Measurements from ENCODE around the gene NOTCH2.
"Not testable (repeated sequence)": the region's sequence is repeated elsewhere in the genome, so short reads cannot be mapped to it uniquely, and the experiment has no call there.

The NOTCH2 gene

DNA sequence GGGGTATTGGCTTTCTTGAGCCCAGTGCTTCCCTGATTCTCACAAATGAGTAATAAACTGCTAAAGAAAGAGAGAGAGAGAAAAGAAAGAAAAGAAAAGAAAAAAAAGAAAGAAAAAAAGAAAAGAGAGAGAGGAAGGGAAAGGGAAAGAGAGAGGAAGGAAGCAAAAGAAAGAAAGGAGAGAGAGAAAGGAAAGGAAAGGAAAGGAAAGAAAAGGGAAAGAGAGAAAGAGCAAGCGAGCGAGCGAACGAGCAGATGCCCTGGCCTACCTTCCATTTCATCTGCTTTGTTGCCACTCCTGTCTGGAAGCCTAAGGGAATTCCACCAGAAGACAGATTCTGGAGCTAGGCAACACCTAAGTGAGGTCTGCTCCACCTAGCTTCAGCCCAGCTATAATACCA is 27.7 kb downstream of the NOTCH2 start:
- not testable (repeated sequence) for H2BK15ac ChIP-seq (replicated peaks; ENCODE audit: low read depth); H3K27me3 ChIP-seq (ENCODE audit: insufficient read depth, low read length, poor library complexity); H3K18ac ChIP-seq (ENCODE audit: low read length); H3K23ac ChIP-seq (ENCODE audit: low read length); H2BK120ac ChIP-seq (ENCODE audit: low read depth, low read length); H3K4me2 ChIP-seq (ENCODE audit: low read length); DNase-seq; H3K9ac ChIP-seq (ENCODE audit: low read length); H4K5ac ChIP-seq (ENCODE audit: low read length); H3K79me2 ChIP-seq (ENCODE audit: control insufficient read depth, insufficient read depth, low read length); H3K36me3 ChIP-seq (ENCODE audit: control insufficient read depth, insufficient read depth, low read length); H2BK5ac ChIP-seq (ENCODE audit: low read length); H3K27ac ChIP-seq (ENCODE audit: low read depth, low read length); H3K4me1 ChIP-seq (ENCODE audit: control insufficient read depth, low read depth, low read length); H3K4ac ChIP-seq (ENCODE audit: low read depth, low read length); H3K4me3 ChIP-seq (ENCODE audit: low read length); H3K56ac ChIP-seq (ENCODE audit: low read length); H2AK5ac ChIP-seq (ENCODE audit: low read length); H3K79me1 ChIP-seq (ENCODE audit: low read length); H4K8ac ChIP-seq (ENCODE audit: low read depth, low read length)
- no CpG with 5 or more reads among the region's 4 CpGs for WGBS (ENCODE audit: extremely low coverage, insufficient coverage, low lambda C conversion rate)

DNA sequence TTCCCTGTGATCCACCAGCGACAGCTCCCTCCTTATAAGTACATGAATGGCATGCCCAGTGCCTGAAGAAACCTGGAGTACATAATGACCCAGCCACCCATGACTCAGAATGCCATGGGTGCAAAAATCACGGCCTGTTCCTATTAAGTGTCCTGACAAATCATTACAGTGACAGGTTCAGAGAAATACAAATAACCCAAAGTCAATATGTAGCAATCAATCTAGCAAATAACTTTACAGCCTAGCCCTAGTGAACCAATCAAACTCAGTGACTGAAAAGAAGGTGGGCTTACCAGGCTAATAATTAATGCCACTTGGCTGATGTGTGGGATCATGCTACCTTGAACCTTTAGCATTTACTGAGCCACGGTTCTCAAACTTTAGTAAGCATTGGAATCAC is 37.2 kb downstream of the NOTCH2 start:
- H3K27me3 ChIP-seq (ENCODE audit: insufficient read depth, low read length, poor library complexity); H3K4me3 ChIP-seq (ENCODE audit: low read length); H4K5ac ChIP-seq (ENCODE audit: low read length); H3K79me2 ChIP-seq (ENCODE audit: control insufficient read depth, insufficient read depth, low read length); H2BK5ac ChIP-seq (ENCODE audit: low read length); H3K56ac ChIP-seq (ENCODE audit: low read length); H3K23ac ChIP-seq (ENCODE audit: low read length); H3K36me3 ChIP-seq (ENCODE audit: control insufficient read depth, insufficient read depth, low read length); H3K79me1 ChIP-seq (ENCODE audit: low read length); H3K18ac ChIP-seq (ENCODE audit: low read length); H3K4ac ChIP-seq (ENCODE audit: low read depth, low read length); H3K4me2 ChIP-seq (ENCODE audit: low read length); H3K9ac ChIP-seq (ENCODE audit: low read length); H2BK120ac ChIP-seq (ENCODE audit: low read depth, low read length); H4K8ac ChIP-seq (ENCODE audit: low read depth, low read length); DNase-seq; H2AK5ac ChIP-seq (ENCODE audit: low read length); H3K4me1 ChIP-seq (ENCODE audit: control insufficient read depth, low read depth, low read length); H2BK15ac ChIP-seq (replicated peaks; ENCODE audit: low read depth); H3K27ac ChIP-seq (ENCODE audit: low read depth, low read length): not testable (repeated sequence)
- WGBS (ENCODE audit: extremely low coverage, insufficient coverage, low lambda C conversion rate), result no CpG with 5 or more reads among the region's 3 CpGs

DNA sequence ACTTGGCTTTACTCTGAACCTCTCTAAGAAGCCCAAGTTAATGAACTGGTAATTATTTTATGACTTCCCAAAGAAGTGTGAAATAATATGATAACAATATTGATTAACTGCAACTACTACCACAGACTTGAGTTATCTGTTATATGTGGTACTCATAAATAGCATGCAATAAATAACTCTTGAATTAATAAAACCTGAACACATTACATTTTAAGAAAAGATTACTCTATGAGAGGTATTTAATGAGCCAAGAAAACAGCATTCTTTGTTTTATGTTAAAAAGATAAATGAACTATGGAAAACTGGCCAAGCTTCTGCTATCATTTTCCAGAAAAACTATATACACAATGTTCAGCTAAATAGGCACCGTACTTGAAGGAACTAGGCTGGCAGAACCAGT is 45.7 kb downstream of the NOTCH2 start:
- H3K27me3 ChIP-seq (ENCODE audit: insufficient read depth, low read length, poor library complexity); H3K4me1 ChIP-seq (ENCODE audit: control insufficient read depth, low read depth, low read length); H3K18ac ChIP-seq (ENCODE audit: low read length); H2BK120ac ChIP-seq (ENCODE audit: low read depth, low read length); H3K23ac ChIP-seq (ENCODE audit: low read length); H4K5ac ChIP-seq (ENCODE audit: low read length); H2BK15ac ChIP-seq (replicated peaks; ENCODE audit: low read depth); H3K9ac ChIP-seq (ENCODE audit: low read length); H3K4me2 ChIP-seq (ENCODE audit: low read length); H3K36me3 ChIP-seq (ENCODE audit: control insufficient read depth, insufficient read depth, low read length); H3K79me1 ChIP-seq (ENCODE audit: low read length); H3K27ac ChIP-seq (ENCODE audit: low read depth, low read length); H3K4ac ChIP-seq (ENCODE audit: low read depth, low read length); H3K56ac ChIP-seq (ENCODE audit: low read length); H2BK5ac ChIP-seq (ENCODE audit: low read length); DNase-seq; H4K8ac ChIP-seq (ENCODE audit: low read depth, low read length); H2AK5ac ChIP-seq (ENCODE audit: low read length); H3K4me3 ChIP-seq (ENCODE audit: low read length); H3K79me2 ChIP-seq (ENCODE audit: control insufficient read depth, insufficient read depth, low read length): not testable (repeated sequence)
- no CpG with 5 or more reads among the region's 1 CpG for WGBS (ENCODE audit: extremely low coverage, insufficient coverage, low lambda C conversion rate)

DNA sequence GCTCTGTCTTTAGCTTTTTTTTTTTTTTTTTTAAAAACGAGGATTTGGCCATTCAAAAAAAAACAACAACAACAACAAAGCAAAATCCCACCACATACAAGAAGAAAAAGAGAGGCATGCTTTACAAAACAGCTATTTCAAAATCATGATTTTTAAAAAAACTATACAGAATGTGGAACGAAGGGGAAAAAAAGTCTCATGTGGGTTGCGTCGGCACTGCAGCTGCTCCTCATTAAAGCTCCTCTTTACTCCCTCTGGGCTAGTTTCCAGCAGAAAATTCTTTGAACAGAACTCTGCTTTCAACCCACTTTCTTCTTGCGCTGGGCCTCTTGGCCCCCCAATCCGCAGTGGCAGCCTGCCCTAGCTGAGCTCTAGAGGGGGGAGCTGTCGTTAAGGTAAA is 54.5 kb downstream of the NOTCH2 start:
- not testable (repeated sequence) for H3K79me2 ChIP-seq (ENCODE audit: control insufficient read depth, insufficient read depth, low read length); H3K79me1 ChIP-seq (ENCODE audit: low read length); DNase-seq; H3K9ac ChIP-seq (ENCODE audit: low read length); H2AK5ac ChIP-seq (ENCODE audit: low read length); H3K4me1 ChIP-seq (ENCODE audit: control insufficient read depth, low read depth, low read length); H3K4me2 ChIP-seq (ENCODE audit: low read length); H3K56ac ChIP-seq (ENCODE audit: low read length); H4K8ac ChIP-seq (ENCODE audit: low read depth, low read length); H3K4ac ChIP-seq (ENCODE audit: low read depth, low read length); H3K27me3 ChIP-seq (ENCODE audit: insufficient read depth, low read length, poor library complexity); H3K27ac ChIP-seq (ENCODE audit: low read depth, low read length); H3K4me3 ChIP-seq (ENCODE audit: low read length); H2BK15ac ChIP-seq (replicated peaks; ENCODE audit: low read depth); H2BK5ac ChIP-seq (ENCODE audit: low read length); H4K5ac ChIP-seq (ENCODE audit: low read length); H2BK120ac ChIP-seq (ENCODE audit: low read depth, low read length); H3K23ac ChIP-seq (ENCODE audit: low read length); H3K18ac ChIP-seq (ENCODE audit: low read length); H3K36me3 ChIP-seq (ENCODE audit: control insufficient read depth, insufficient read depth, low read length)
- no CpG with 5 or more reads among the region's 7 CpGs for WGBS (ENCODE audit: extremely low coverage, insufficient coverage, low lambda C conversion rate)

DNA sequence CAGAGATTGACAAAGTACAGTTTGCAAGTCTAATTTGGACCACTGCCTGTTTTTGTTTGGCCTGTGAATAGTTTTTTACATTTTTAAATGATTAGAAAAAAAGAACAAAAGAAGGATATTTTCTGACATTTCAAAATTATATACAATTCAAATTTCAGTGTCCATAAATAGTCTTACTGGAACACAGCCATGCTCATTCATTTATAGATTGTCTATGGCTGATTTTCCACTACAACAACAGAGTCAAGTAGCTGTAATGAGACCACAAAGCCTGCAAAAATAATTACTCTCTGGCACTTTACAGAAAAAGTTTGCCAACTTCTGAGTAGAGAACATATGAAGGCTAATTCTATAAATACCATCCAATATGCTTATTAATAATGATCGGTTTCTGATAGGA is 61.1 kb downstream of the NOTCH2 start:
- H3K4ac ChIP-seq (ENCODE audit: low read depth, low read length); DNase-seq; H3K36me3 ChIP-seq (ENCODE audit: control insufficient read depth, insufficient read depth, low read length); H4K8ac ChIP-seq (ENCODE audit: low read depth, low read length); H3K18ac ChIP-seq (ENCODE audit: low read length); H3K27me3 ChIP-seq (ENCODE audit: insufficient read depth, low read length, poor library complexity); H3K79me2 ChIP-seq (ENCODE audit: control insufficient read depth, insufficient read depth, low read length); H3K9ac ChIP-seq (ENCODE audit: low read length); H4K5ac ChIP-seq (ENCODE audit: low read length); H3K4me1 ChIP-seq (ENCODE audit: control insufficient read depth, low read depth, low read length); H2BK120ac ChIP-seq (ENCODE audit: low read depth, low read length); H3K79me1 ChIP-seq (ENCODE audit: low read length); H3K56ac ChIP-seq (ENCODE audit: low read length); H2AK5ac ChIP-seq (ENCODE audit: low read length); H3K4me3 ChIP-seq (ENCODE audit: low read length); H3K27ac ChIP-seq (ENCODE audit: low read depth, low read length); H2BK5ac ChIP-seq (ENCODE audit: low read length); H2BK15ac ChIP-seq (replicated peaks; ENCODE audit: low read depth); H3K4me2 ChIP-seq (ENCODE audit: low read length); H3K23ac ChIP-seq (ENCODE audit: low read length): not testable (repeated sequence)
- 100% methylated on average over 1 of the region's 1 CpG for WGBS (ENCODE audit: extremely low coverage, insufficient coverage, low lambda C conversion rate)

DNA sequence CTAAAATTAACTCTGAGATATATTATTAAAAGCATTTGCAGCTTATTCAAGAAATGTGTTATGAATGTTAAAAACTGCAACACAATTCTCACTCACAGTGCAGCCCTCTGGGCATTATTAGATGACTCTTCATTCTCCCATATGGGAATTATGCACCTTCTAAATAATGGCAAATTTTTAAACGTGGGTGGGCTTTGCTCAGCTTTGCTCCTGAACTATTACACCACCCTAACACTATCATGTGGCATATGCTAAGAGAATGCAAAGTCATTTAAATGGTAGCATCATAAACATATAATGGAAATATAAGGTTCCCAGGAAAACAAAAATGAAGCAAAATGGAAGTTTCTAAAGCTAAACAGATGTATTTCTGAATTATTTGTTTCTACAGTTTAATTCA is 61.6 kb downstream of the NOTCH2 start:
- WGBS (ENCODE audit: extremely low coverage, insufficient coverage, low lambda C conversion rate), result no CpG with 5 or more reads among the region's 1 CpG
- H3K56ac ChIP-seq (ENCODE audit: low read length); H3K79me1 ChIP-seq (ENCODE audit: low read length); H3K27ac ChIP-seq (ENCODE audit: low read depth, low read length); H3K4me2 ChIP-seq (ENCODE audit: low read length); H3K9ac ChIP-seq (ENCODE audit: low read length); H3K27me3 ChIP-seq (ENCODE audit: insufficient read depth, low read length, poor library complexity); H2BK15ac ChIP-seq (replicated peaks; ENCODE audit: low read depth); H3K18ac ChIP-seq (ENCODE audit: low read length); H4K5ac ChIP-seq (ENCODE audit: low read length); DNase-seq; H2BK5ac ChIP-seq (ENCODE audit: low read length); H3K79me2 ChIP-seq (ENCODE audit: control insufficient read depth, insufficient read depth, low read length); H2AK5ac ChIP-seq (ENCODE audit: low read length); H3K4me1 ChIP-seq (ENCODE audit: control insufficient read depth, low read depth, low read length); H3K4me3 ChIP-seq (ENCODE audit: low read length); H2BK120ac ChIP-seq (ENCODE audit: low read depth, low read length); H4K8ac ChIP-seq (ENCODE audit: low read depth, low read length); H3K4ac ChIP-seq (ENCODE audit: low read depth, low read length); H3K23ac ChIP-seq (ENCODE audit: low read length); H3K36me3 ChIP-seq (ENCODE audit: control insufficient read depth, insufficient read depth, low read length): not testable (repeated sequence)
